RPMI7951 (cell line): ENCODE data around the gene PXYLP1. TPM values are rescaled to one million over a fixed set of nuclear protein-coding genes. Genes with fewer than 3 reads are reported as not detected.
"Not testable (repeated sequence)": the region's sequence is repeated elsewhere in the genome, so short reads cannot be mapped to it uniquely, and the experiment has no call there.

ENCODE experiments used
- DNase-seq: peaks from one replicate; pipeline ENCODE4 v3.0.0-alpha.2; 2012; ENCODE audit warnings: low read depth
- total RNA-seq: library from RNA; depleted of rRNA; stranded (reverse); fragments of >200 nt; shearing (Covaris generic); gene quantifications from 2 replicates; pipeline ENCODE4 v1.2.3, GENCODE V29; 2014

PXYLP1 gene
- total RNA-seq, 1 experiment from 2014 or later = 18.7 TPM

DNA sequence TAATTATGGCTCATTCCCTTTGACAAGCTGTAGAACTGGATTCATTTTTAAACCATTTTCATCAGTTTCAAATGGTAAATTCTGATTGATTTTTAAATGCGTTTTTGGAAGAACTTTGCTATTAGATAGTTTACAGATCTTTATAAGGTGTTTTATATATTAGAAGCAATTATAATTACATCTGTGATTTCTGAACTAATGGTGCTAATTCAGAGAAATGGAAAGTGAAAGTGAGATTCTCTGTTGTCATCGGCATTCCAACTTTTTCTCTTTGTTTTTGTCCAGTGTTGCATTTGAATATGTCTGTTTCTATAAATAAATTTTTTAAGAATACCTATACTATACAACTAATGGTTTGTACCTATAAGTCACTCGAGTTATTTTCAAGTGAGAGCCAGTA lies 62.7 kb downstream of the PXYLP1 start:
- DNase-seq = peak; percentile 19

DNA sequence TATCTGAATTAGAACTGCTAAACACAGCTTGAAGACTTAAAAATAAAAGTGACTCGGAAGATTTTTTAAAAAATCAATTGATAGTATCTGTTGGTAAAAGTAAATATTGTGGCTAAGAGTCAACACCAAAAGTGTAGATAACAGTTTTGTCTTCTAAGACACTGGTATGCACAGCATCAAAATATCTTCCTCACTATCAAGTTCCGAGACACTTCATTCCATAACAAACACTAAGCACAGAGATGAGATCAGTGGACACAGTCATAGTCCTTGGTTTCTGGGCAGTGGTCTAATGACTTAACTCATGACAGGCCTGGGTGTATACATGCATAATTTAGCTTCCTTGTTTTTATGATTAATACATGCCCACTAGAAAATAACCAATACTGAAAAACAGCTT lies 63.2 kb downstream of the PXYLP1 start:
- DNase-seq = peak; percentile 61

DNA sequence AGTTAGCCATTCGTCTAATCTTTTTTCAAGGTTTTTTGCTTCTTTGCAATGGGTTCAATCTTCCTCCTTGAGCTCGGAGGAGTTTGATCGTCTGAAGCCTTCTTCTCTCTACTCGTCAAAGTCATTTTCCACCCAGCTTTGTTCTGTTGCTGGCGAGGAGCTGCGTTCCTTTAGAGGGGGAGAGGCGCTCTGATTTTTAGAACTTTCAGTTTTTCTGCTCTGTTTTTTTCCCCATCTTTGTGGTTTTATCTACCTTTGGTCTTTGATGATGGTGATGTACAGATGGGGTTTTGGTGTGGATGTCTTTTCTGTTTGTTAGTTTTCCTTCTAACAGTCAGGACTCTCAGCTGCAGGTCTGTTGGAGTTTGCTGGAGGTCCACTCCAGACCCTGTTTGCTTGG lies 68.8 kb downstream of the PXYLP1 start:
- not testable (repeated sequence) for DNase-seq

DNA sequence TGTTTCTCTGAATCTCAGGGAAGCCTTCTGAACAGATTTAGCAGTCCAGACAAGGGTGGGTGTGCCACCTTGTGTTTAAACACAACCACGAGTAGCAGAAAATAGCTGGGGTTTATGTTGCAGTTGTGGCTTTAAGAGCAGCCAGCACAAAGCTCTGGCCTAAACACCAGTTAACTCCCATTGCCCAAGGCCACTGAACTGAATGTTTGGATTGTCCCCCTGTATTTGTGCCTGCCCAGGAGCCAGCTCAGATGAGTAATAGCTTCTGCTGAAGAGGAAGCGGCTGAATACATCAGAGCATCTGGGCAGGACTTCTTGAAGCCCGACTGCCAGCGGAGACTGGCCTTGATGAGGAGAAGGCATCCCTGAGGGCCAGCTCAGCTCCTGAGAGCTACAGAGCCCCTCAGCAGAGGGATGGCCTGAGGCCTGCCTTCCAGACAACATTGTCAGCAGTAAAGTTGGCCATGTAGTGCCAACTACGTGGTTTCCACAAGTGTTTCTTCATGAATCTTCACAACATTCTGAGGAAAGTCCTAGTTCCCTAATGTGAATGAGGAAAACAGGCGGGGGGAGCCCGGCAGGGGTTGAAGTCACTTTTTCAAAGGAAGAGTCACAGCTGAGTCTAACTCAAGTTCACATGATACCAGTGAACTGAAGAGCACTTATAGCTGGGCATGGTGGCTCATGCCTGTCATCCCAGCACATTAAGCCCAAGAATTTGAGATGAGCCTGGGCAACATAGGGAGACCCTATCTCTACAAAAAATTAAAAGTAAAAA lies 70.9 kb downstream of the PXYLP1 start:
- DNase-seq = peak; percentile 99

DNA sequence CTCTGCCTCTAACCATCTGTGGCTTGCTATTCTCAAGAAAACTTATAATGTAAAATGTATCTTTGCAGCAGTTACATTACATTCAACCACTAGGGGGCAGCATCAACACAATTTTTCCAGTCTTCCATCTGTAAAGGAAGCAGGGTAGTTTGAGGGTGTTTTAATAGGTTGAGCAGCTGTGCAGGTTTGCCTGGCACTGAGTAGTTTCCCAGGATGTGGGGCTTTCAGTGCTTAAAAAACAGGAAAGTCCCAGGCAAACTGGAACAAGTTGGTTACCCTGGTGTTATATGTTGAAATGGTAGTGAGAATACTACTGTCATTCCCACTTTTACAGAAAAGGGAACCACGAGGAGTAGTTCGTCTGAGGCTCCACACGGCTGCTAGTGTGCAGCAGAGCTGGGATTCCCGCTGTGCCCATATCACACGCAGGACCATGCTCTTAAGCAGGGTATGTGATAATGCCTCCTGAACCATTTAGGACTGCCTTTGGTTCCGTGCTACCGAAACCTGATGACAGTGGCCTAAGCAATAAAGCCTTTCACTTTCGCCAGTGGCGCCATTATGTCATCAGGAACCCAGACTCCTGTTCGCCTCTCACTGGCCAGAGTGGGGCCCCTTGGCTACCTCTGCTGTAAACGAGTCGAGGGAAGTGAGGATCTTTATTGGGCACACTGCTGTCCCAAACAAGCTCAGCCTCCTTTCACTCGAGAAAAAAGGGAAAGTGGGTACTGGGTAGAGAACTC lies 72.0 kb downstream of the PXYLP1 start:
- peak; percentile 80 for DNase-seq

DNA sequence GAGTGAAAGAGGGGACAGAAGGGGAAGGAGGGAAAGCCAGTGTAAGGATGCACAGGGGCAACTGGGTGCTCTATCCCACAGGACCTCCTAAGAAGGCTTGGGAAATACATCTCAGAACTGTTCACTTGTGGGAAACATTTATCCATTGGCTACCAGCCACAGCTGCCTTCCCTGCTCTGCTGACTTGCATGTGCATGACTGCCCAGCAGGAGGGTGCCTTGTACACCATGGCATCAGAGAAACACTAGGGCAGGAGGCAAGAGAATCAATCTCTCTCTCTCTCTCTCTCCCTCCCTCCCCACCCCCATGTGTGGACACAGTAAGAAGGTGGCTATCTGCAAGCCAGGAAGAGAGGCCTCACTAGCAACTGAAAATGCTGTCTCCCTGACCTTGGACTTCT lies 73.8 kb downstream of the PXYLP1 start:
- peak; percentile 62 for DNase-seq

DNA sequence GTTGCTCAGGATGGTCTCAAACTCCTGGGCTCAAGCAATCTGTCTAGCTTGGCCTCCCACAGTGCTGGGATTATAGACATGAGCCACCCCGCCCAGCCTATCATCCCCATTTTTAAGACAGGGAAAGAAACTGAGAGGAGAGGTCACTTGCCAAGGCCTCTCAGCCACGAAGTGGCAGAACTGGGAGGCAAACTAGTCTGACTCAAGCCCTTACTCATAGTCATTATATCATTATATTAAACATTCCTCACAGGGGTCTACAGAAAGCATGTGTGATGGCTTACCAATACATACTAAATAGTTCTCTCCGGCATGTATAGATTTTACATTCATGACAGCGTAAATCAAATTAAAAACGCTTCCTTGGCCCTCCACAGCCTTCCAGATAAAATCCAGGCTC lies 74.7 kb downstream of the PXYLP1 start:
- no peak for DNase-seq

DNA sequence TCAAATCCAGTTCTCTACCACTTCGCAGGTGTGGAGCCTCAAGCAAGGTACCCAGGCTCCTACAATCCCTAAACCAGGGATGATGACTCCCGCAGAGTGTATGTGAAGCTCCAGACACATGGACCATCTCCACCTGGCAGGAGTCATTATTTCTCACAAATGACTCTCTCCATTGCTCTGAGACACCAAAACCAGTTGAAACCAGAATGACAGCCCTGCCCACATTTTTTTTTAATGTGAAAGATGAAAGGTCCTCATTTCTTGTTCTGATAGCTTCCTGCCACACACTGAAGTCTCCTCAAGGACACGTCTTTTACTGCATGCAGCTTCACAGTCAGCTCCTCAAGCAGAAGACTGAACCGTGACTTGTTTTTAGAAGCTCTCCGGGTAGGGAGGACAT lies 75.3 kb downstream of the PXYLP1 start:
- DNase-seq = no peak

DNA sequence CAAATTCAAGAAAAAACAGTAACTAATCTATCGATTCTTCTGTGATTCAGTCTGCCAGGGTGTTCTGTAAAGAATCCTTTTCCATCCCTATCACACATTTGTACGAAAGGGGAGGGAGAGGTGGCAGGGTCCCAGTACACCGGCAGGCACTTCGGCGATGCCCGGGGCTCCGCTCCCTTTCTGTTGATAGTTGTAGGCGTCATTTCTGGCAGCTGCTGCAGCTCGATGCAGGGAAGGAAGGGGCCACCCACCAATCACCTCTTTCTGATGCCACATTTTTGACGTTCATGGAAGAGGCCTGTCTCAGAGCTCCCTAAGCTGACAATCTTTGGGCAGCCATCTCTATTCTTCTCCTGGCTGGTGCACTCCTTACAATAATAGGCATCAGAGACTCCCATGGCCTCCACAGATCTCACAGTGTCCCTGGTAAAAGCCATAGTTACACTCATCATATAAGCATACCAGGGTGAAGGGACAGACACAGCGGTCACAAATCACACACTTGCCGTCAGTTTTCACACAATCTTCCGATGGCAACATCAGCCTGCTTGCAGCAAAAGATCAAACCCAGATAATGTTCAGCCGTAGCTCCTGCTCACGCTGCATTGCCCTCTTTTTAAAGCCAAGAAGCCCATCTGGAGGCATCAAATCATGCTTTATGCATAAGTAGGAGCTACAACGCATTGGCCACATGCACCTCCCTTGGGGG lies 75.9 kb downstream of the PXYLP1 start:
- no peak for DNase-seq

DNA sequence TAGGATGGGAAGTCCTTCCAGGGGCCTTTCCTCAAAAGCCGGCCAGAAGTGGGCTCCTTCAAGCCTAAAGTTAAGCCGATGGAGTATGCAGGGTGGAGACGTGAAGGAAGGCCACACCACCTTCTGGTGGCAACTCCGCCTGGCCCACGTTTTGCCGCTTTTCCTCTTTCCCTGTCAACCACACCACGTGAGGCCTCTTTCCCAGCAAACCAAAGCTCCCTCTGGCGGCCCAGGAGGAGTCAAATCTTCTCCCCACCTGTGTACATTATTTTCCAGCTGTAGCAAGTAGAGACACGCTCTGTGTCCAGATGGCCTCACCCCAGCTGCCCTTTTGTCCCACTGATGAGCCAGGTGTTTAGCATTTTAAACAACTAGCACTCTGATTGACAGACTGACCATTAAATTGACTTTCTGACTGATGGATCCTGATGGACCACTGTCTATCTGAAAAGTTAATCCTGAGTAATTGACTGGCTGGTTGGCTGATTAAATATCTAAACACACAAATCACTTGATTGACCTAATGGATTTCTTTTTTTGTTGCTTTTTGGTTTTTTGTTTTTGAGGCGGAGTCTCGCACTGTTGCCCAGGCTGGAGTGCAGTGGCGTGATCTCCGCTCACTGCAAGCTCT lies 77.1 kb downstream of the PXYLP1 start:
- peak; percentile 54 for DNase-seq

DNA sequence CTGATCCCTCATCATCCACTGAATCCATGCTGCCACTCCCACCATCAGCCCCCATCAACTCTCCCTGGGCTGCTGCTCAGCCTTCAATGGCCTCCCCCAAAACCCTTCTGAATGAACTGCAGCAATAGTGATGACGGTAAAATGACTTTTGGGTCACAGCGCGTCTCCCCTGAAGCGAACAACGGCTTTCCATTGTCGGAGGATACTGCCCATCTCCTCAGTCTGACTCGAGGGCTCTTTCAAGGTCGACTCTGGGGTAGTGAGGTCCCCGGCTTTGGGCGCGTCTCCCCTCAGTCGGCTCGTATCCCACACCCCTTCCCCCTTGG lies 79.5 kb downstream of the PXYLP1 start:
- DNase-seq = no peak

DNA sequence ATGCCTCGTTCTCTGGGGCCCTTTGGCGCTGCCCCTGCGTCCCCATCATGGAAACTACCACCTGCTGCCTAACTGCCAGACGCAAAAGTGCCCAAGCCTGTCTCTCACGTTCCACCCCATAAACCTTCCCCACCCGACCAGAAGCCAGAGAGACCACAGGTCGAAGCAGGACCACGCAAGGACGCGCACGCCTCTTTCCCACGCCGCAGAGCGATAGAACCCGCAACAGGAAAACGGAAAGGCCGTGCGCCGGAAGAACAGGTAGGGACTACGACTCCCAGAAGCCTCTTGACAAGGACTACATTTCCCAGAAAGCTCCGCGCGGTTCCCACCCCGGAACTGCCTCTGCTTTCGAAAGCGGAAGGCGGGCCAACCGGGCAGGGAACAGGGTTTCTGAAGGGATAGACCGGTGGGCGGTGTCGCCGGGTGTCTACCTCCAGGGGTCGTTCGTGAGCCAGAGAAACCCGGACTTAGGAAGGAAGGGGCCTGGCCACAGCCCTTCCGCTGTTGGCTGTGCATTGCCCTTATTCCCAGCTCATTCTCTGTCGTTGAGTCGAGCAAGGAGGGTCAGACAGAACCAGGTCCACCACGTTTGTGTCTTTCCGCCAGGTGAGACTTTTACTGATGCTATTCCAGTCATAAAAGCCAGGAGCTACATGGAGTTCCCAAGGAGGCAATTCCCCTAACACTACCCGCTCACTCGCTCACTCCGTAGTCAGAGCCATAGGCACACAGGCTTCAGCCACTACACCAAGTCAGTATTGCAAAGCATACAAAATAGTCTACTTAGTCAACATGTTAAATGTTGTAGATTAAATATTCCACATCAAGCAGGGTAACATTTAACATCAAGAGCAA lies 80.1 kb downstream of the PXYLP1 start:
- DNase-seq = peak; percentile 97

DNA sequence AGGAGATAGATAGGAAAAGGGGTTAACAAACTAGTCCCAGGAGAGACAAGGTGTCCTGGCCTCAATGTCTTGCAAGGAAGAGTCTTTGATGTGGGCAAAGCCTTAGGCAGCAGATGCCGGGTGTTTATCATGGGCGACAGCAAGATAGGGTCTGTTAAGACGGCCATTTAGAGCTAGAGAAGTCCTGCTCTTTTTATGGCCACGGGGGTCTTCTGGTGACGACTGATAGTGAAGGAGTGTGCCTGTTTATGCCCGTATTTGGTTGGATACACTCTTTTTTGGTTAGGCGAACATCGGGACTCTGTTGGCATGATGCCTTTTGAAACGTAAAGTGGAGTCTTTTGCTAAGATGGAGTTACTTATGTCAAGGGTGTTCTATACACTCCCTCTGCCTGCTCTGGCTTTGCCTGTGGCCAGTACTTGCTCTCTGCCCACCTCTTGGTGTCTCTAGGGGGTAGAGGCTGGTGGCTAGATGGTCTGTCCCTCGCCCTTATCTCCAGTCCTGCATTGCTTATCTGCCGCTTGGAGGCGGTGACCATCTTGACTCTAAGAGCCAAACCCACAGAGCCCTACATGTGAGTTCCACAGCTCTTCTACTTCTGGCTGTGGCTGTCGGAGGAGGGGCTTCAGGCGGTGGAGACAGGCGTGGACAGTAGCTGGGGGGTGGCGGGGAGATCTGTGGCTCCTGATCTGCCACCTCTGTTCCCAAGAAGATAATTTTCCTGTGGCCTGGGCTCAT lies 80.9 kb downstream of the PXYLP1 start:
- DNase-seq = peak; percentile 24

DNA sequence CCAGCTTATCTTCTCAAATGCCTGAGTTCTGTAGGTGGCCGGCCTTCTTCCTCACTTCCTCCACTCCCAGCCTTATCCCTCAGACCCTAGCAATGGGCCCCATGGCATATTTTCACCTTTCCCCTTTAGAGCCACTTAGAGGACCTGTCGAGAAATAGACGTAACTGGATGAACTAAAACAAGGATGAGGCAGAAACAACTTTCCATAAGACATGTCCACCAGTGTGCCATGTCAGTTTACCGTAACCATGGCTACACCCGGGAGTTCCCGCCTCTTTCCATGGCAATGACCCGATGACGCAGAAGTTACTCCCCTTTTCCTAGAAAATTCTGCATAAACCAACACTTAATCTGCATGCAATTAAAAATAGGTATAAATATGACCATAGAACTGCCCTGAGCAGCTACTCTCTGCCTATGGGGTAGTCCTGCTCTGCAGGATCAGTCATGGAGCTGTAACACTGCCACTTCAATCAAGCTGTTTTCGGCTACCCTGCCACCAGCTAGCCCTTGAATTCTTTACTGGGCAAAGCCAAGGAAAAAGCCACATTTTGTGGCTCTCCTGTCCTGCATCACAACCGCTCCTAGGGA lies 81.6 kb downstream of the PXYLP1 start:
- DNase-seq = no peak

DNA sequence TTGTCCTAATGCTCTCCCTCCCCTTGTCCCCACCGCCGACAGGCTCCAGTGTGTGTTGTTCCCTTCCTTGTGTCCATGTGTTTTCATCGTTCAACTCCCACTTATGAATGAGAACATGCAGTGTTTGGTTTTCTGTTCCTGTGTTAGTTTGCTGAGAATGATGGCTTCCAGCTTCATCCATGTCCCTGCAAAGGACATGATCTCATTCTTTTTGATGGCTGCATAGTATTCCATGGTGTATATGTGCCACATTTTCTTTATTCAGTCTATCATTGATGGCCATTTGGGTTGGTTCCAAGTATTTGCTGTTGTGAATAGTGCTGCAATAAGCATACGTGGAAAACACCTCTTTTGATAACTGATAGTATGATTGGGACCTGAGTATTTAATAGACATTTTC lies 82.8 kb downstream of the PXYLP1 start:
- DNase-seq = not testable (repeated sequence)

DNA sequence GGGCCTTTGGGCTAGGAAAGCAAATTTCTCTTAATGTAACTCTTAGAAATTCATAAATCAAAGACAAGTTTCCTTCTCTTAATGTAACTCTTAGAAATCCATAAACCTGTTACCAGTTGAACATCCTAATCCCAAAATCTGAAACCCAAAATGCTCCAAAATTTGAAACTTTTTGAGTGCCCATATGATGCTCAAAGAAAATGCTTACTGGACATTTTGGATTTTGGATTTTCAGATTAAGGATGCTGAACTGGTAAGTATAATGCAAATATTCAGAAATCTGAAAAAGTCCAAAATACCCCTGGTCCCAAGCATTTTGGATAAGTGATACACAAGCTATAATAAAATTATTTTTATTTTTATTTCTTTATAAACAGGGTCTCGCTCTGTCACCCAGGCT lies 85.2 kb downstream of the PXYLP1 start:
- DNase-seq = no peak

DNA sequence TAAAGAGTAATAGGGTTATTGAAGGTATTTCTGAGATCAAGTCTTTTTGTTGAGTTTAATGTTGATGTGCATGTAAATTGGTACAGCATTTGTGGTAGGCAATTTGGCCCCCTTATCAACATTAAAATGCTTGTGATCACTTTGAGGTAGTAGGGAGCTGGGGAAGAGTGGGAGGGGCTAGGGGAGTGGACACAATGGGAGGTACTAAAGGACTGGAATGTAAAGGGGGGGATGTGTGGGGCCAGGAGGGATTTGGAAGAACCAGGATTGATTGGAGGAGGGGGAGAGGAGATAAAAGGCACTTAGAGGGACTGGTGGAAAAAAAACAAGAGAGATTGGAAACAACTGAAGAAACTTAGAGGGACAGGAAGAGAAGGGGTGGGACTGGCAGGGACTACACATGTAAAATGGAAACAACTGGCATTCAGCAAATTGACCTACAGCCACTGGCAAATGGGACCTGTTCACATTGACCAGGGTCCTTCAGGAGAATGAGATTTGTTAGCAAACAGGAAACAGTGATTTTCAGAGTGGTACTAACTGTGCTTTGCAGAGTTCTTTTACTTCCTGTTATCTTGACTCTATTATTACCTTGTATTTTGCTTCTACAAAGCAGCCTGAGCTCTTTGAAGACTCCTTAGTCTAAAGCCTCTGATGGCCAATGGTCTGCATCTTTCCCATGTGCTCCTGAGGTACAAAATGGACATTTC lies 88.9 kb downstream of the PXYLP1 start:
- no peak for DNase-seq

DNA sequence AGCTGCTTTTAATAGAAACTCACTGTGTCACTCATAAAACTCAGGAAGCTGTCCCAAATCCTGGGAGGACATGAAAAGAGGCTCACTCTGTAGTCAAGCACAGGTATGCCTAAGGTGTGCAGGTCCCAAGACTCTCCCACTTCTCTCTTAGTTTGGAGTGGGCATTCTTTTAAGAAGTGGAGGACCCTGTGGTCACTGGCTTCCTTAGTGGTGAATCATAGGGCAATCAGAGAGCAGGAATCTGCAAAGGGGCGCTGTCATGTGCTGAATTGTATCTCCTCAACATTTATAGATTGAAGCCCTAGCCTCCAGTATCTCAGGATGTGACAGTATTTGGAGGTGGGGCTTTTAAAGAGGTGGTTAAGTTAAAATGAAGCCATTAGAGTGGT lies 89.5 kb downstream of the PXYLP1 start:
- peak; percentile 58 for DNase-seq

DNA sequence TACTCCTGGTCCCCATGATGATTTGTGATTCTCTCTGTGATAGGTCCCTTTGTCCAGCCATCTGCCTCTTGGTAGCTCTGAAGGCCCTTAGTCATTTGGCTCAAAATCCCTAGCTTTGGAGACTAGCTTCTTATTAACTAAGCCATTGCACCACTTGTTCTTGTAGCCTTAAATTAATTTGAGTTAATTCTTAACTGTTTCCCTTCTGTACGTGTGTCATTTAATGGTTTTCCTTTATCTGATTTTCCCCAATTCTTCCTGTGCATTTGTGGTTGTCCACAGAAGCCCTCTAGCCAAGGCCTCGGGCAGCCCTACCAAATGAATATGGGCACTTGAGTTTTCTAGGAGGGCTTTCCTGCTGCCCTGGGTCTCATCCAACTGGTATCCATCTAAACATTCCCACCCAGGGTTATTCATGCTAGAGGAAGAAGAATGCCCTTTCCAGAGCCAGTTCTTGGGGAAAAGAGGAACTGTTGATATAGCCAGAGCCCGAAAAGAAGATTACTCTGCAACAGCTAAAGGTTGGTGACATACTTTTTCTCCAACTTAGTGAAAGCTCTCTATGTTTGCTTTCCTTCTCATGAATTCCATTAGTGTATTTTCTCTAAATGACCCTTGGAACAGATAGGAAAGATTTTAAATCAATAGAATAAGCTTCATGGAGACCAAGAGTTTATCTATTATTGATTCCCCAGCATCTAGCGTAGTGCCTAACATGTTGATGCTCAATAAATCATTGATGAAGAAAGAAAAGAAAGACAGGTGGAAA lies 92.5 kb downstream of the PXYLP1 start:
- no peak for DNase-seq
